ENCODE data around the gene PLEKHH3. TPM values are rescaled to one million over a fixed set of nuclear protein-coding genes. Genes with fewer than 3 reads are reported as not detected.

Gene PLEKHH3
- polyA plus RNA-seq, 1 of the 3 experiments (the other 2 are of a cell fraction), result 12.8 TPM

DNA sequence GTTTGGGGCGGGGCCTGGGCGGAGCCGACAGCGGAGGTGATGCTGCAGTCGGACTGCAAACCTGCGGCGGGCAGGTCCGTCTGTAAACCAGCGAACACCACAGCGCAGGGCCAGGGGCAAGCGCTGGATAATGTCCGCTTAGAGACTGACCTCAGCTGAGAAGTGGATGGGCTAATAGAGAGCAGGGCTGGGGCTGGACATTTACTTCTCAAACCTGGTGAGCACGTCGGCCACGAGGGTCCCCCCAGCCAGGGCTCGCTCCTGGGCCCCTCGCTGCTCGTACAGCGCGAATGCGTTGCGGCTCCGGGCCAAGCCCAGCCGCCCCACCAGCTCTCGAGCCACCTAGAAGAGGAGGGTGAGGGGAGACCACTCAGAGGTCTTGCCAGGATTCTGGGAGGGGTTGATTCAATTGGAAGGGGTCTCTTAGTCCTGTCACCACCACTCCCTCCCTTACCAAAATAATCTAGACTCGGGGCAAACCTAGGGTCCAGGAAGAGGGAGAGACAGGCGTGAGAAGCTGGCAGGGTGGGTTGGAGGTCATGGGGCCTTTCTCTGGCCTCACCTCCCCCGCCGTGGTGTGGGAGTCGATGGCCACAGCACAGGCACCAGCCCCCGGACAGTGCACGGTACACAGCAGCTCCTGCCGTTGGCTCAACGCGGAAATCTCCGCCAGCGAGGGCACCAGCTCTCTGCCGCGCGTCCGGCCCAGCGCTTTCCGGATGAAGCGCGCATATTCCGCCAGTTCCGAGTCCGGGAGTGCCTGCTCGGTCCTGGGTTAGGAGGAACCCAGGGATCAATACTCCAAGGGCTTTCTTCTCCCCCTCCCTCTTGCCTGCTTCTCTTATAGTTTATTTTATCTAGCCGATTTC is 5.8 kb downstream of the PLEKHH3 start:
- CTCF ChIA-PET, result interaction anchor here (0.7 to 6.2 kb wide), 5 partner anchors 9 to 93 kb away, joined by 4 to 37 read pairs (median 4); partner anchors contain the start of gene PSMC3IP
- POLR2A ChIA-PET, result interaction anchor here (1.0 kb wide), 1 partner anchor 10 kb away, joined by 4 read pairs; no protein-coding TSS in a partner anchor
- Histone ChIP-seq H3F3A (replicated peaks; ENCODE audit: insufficient read depth) (peaks cover 18% of the 10 kb centered on the region), H3K4me2 (no peak overlapping the region), H3K36me3 (replicated peaks in 1 of 2; ENCODE audit: control insufficient read depth in 1 of 2, insufficient read depth in 2 of 2, low read length in 1 of 2) (peaks cover 32 to 52% of the 10 kb centered on the region in 2 experiments), H3K4me3 (ENCODE audit: low read depth in 2 of 2, low read length in 1 of 2) (no peak overlapping the region), H3K9ac (no peak overlapping the region), H2AFZ (ENCODE audit: low read depth) (no peak overlapping the region), H3K9me3 (no peaks in the 10 kb centered on the region), H3K27ac (ENCODE audit: low read depth in 2 of 2, low read length in 1 of 2) (no peak overlapping the region; a peak in 1 of 4 replicates), H3K4me1 (ENCODE audit: control insufficient read depth in 1 of 2, insufficient read depth in 2 of 2, low read depth in 1 of 2, low read length in 1 of 2) (peaks cover 17 to 49% of the 10 kb centered on the region in 2 experiments), H4K20me1 (ENCODE audit: insufficient read depth) (peaks cover 26% of the 10 kb centered on the region), H3K27me3 (ENCODE audit: insufficient read depth) (no peaks in the 10 kb centered on the region), H3K79me2 (ENCODE audit: insufficient read depth) (peaks cover 36% of the 10 kb centered on the region), H3K9me2 (no peaks in the 10 kb centered on the region)
- TF ChIP-seq SMC3 (IDR thresholded peaks at IDR 0.05; ENCODE audit: low read depth, low read length), result no peak
- no peak for TF ChIP-seq JUND (IDR thresholded peaks at IDR 0.05)
- no peak for TF ChIP-seq FOXJ3 (CRISPR knock-in tag; IDR thresholded peaks at IDR 0.05)
- TF ChIP-seq, protein P1, sequence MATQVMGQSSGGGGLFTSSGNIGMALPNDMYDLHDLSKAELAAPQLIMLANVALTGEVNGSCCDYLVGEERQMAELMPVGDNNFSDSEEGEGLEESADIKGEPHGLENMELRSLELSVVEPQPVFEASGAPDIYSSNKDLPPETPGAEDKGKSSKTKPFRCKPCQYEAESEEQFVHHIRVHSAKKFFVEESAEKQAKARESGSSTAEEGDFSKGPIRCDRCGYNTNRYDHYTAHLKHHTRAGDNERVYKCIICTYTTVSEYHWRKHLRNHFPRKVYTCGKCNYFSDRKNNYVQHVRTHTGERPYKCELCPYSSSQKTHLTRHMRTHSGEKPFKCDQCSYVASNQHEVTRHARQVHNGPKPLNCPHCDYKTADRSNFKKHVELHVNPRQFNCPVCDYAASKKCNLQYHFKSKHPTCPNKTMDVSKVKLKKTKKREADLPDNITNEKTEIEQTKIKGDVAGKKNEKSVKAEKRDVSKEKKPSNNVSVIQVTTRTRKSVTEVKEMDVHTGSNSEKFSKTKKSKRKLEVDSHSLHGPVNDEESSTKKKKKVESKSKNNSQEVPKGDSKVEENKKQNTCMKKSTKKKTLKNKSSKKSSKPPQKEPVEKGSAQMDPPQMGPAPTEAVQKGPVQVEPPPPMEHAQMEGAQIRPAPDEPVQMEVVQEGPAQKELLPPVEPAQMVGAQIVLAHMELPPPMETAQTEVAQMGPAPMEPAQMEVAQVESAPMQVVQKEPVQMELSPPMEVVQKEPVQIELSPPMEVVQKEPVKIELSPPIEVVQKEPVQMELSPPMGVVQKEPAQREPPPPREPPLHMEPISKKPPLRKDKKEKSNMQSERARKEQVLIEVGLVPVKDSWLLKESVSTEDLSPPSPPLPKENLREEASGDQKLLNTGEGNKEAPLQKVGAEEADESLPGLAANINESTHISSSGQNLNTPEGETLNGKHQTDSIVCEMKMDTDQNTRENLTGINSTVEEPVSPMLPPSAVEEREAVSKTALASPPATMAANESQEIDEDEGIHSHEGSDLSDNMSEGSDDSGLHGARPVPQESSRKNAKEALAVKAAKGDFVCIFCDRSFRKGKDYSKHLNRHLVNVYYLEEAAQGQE (IDR thresholded peaks at IDR 0.05; ENCODE audit: low read depth, low read length), result no peak
- no peak for TF ChIP-seq FOSL2 (IDR thresholded peaks at IDR 0.05; ENCODE audit: borderline replicate concordance, low read depth)
- TF ChIP-seq, protein P2, sequence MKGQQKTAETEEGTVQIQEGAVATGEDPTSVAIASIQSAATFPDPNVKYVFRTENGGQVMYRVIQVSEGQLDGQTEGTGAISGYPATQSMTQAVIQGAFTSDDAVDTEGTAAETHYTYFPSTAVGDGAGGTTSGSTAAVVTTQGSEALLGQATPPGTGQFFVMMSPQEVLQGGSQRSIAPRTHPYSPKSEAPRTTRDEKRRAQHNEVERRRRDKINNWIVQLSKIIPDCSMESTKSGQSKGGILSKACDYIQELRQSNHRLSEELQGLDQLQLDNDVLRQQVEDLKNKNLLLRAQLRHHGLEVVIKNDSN (IDR thresholded peaks at IDR 0.05; ENCODE audit: borderline replicate concordance, low read depth), result no peak
- no peak for TF ChIP-seq EP300 (IDR thresholded peaks at IDR 0.05; ENCODE audit: borderline replicate concordance in 1 of 2, low read depth in 1 of 2, low read length in 1 of 2)
- TF ChIP-seq, protein P3, sequence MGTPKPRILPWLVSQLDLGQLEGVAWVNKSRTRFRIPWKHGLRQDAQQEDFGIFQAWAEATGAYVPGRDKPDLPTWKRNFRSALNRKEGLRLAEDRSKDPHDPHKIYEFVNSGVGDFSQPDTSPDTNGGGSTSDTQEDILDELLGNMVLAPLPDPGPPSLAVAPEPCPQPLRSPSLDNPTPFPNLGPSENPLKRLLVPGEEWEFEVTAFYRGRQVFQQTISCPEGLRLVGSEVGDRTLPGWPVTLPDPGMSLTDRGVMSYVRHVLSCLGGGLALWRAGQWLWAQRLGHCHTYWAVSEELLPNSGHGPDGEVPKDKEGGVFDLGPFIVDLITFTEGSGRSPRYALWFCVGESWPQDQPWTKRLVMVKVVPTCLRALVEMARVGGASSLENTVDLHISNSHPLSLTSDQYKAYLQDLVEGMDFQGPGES (IDR thresholded peaks at IDR 0.05; ENCODE audit: low read depth, low read length), result no peak
- TF ChIP-seq NRF1 (IDR thresholded peaks at IDR 0.05; ENCODE audit: low read depth, low read length), result no peak
- DNase-seq, result peak; percentile 58
- 96% methylated on average over 34 of the region's 50 CpGs for WGBS (ENCODE audit: low lambda C conversion rate)
